Right kidney (tissue), 1 donor: ENCODE results near the gene RAD51B.
"Not testable (repeated sequence)": the region's sequence is repeated elsewhere in the genome, so short reads cannot be mapped to it uniquely, and the experiment has no call there.

Experiments used
- DNase-seq: peaks from one replicate; pipeline ENCODE4 v3.0.0-alpha.2; 2016

RAD51B gene

GRCh38 chr14:68253160-68253780 lies 433.7 kb downstream of the RAD51B start:
- no peak for DNase-seq

GRCh38 chr14:68253878-68254528 lies 434.4 kb downstream of the RAD51B start:
- DNase-seq: no peak

GRCh38 chr14:68254669-68255527 lies 435.3 kb downstream of the RAD51B start:
- no peak for DNase-seq

- DNase-seq: no peak
Observed at GRCh38 chr14:68255693-68256178, 436.2 kb downstream of the RAD51B start.

GRCh38 chr14:68257969-68258368 lies 438.4 kb downstream of the RAD51B start:
- no peak for DNase-seq

- DNase-seq: not testable (repeated sequence)
Observed at GRCh38 chr14:68258995-68259394, 439.4 kb downstream of the RAD51B start.

GRCh38 chr14:68260121-68260520 lies 440.5 kb downstream of the RAD51B start:
- no peak for DNase-seq

GRCh38 chr14:68261092-68261842 lies 441.7 kb downstream of the RAD51B start:
- no peak for DNase-seq

- no peak for DNase-seq
Observed at GRCh38 chr14:68262567-68262966, 443.0 kb downstream of the RAD51B start.

GRCh38 chr14:68263563-68264259 lies 444.1 kb downstream of the RAD51B start:
- no peak for DNase-seq

GRCh38 chr14:68264260-68264569 lies 444.6 kb downstream of the RAD51B start:
- DNase-seq: no peak

GRCh38 chr14:68266998-68267397 lies 447.4 kb downstream of the RAD51B start:
- no peak for DNase-seq

GRCh38 chr14:68268197-68268596 lies 448.6 kb downstream of the RAD51B start:
- no peak for DNase-seq

GRCh38 chr14:68268719-68269118 lies 449.1 kb downstream of the RAD51B start:
- DNase-seq: no peak

GRCh38 chr14:68269136-68269927 lies 449.8 kb downstream of the RAD51B start:
- no peak for DNase-seq

- no peak for DNase-seq
Observed at GRCh38 chr14:68270342-68270741, 450.8 kb downstream of the RAD51B start.

- no peak for DNase-seq
Observed at GRCh38 chr14:68271913-68272391, 452.4 kb downstream of the RAD51B start.

- no peak for DNase-seq
Observed at GRCh38 chr14:68273413-68273812, 453.8 kb downstream of the RAD51B start.

GRCh38 chr14:68274725-68275124 lies 455.1 kb downstream of the RAD51B start:
- DNase-seq: no peak

GRCh38 chr14:68278576-68279436 lies 459.2 kb downstream of the RAD51B start:
- no peak for DNase-seq
